H1 (cell line): ENCODE data around the gene MRRF. TPM values are rescaled to one million over a fixed set of nuclear protein-coding genes. Genes with fewer than 3 reads are reported as not detected.

Experiments
- CTCF ChIA-PET: fragments of 300-600 bp; sonication (Branson Sonifier 250); formaldehyde crosslinking; loops from one replicate; lab custom pipeline; 2021; ENCODE audit not compliant: partially characterized antibody; lab: Charles Lee
- POLR2A ChIA-PET: fragments of 300-600 bp; sonication (Branson Sonifier 250); formaldehyde crosslinking; loops from one replicate; lab custom pipeline; 2021; ENCODE audit warnings: inconsistent platforms; ENCODE audit not compliant: partially characterized antibody; lab: Charles Lee
- DNase-seq, 2 experiments: peaks; one replicate each; pipeline versions ENCODE4 v3.0.0 to v3.0.0-alpha.2; 2010 to 2022; ENCODE audit warnings: low spot score in 2 of 2, low read depth in 1 of 2, mixed read lengths in 1 of 2
- FAIRE-seq: peaks from 2 replicates; lab custom pipeline; 2011; peaks lifted over from hg19 to GRCh38; lab: Jason Lieb, UNC
- H2AFZ ChIP-seq: 2 replicates; pipeline ENCODE4 v1.8.1; 2012; ENCODE audit warnings: low read length, inconsistent platforms
- H2AK5ac ChIP-seq: 2 replicates; pipeline ENCODE4 v1.6.1; 2013; ENCODE audit warnings: low read depth, low read length
- H2BK120ac ChIP-seq: replicated peaks from 2 replicates; pipeline ENCODE3; 2013; ENCODE audit warnings: low read depth, low read length, inconsistent platforms
- H2BK12ac ChIP-seq: 2 replicates; pipeline ENCODE4 v1.6.1; 2013; ENCODE audit warnings: low read depth, low read length
- H2BK15ac ChIP-seq: 2 replicates; pipeline ENCODE4 v1.6.1; 2013; ENCODE audit warnings: low read length
- H2BK20ac ChIP-seq: 2 replicates; pipeline ENCODE4 v1.6.1; 2013; ENCODE audit warnings: low read length
- H2BK5ac ChIP-seq: 2 replicates; pipeline ENCODE4 v1.6.1; 2013; ENCODE audit warnings: low read depth, low read length
- H3K14ac ChIP-seq: 2 replicates; pipeline ENCODE4 v1.6.1; 2013; ENCODE audit warnings: inconsistent platforms; ENCODE audit not compliant: insufficient read length
- H3K18ac ChIP-seq: 2 replicates; pipeline ENCODE4 v1.6.1; 2013; ENCODE audit warnings: low read length; ENCODE audit errors: extremely low read depth
- H3K23ac ChIP-seq: 2 replicates; pipeline ENCODE4 v1.6.1; 2013; ENCODE audit warnings: inconsistent platforms; ENCODE audit not compliant: insufficient read length
- H3K23me2 ChIP-seq: 2 replicates; pipeline ENCODE4 v1.6.1; 2013; ENCODE audit warnings: low read depth, low read length
- H3K27ac ChIP-seq: 2 replicates; pipeline ENCODE4 v1.6.1; 2011; ENCODE audit warnings: low read depth, low read length, inconsistent platforms
- H3K27me3 ChIP-seq, 4 experiments: replicated peaks in 1 of 4; 1 replicate in 1 of 4; 2 replicates in 3 of 4; pipeline versions ENCODE4 v1.6.1 to v1.8.1; 2011 to 2013; ENCODE audit warnings: low read length in 3 of 4, mild to moderate bottlenecking in 3 of 4, inconsistent platforms in 2 of 4, mixed read lengths in 2 of 4, moderate library complexity in 1 of 4; ENCODE audit not compliant: control insufficient read depth in 3 of 4, insufficient read depth in 3 of 4; ENCODE audit errors: extremely low read depth in 1 of 4
- H3K36me3 ChIP-seq, 4 experiments: 2 replicates each; pipeline versions ENCODE4 v1.6.1 to v1.8.1; 2011 to 2013; ENCODE audit warnings: mild to moderate bottlenecking in 4 of 4, low read length in 3 of 4, moderate library complexity in 2 of 4, control low read depth in 1 of 4, inconsistent platforms in 1 of 4; ENCODE audit not compliant: insufficient read depth in 4 of 4, control insufficient read depth in 2 of 4
- H3K4ac ChIP-seq: replicated peaks from 2 replicates; pipeline ENCODE3; 2013; ENCODE audit warnings: low read length, low read depth, mixed read lengths, inconsistent platforms; ENCODE audit not compliant: insufficient read length
- H3K4me1 ChIP-seq, 4 experiments: replicated peaks in 1 of 4; 1 replicate in 1 of 4; 2 replicates in 3 of 4; pipeline versions ENCODE4 v1.6.1 to v1.8.1; 2011 to 2013; ENCODE audit warnings: low read length in 3 of 4, inconsistent platforms in 2 of 4, mixed read lengths in 1 of 4; ENCODE audit not compliant: insufficient read depth in 4 of 4, control insufficient read depth in 3 of 4
- H3K4me2 ChIP-seq, 2 experiments: 2 replicates each; pipeline versions ENCODE4 v1.6.1 to v1.8.1; 2011 to 2013; ENCODE audit warnings: low read depth in 2 of 2, low read length in 2 of 2, control low read depth in 1 of 2, inconsistent platforms in 1 of 2, mild to moderate bottlenecking in 1 of 2; ENCODE audit not compliant: insufficient read depth in 1 of 2
- H3K4me3 ChIP-seq, 4 experiments: fragments of 200-600, 300-600 bp in 1 of 4; sonication (generic), shearing (Covaris generic), sonication (Bioruptor Twin) in 1 of 4; 2 replicates each; pipeline versions ENCODE4 v1.5.1 to v1.8.1; 2011 to 2016; ENCODE audit warnings: low read length in 4 of 4, low read depth in 3 of 4, control low read depth in 2 of 4, inconsistent platforms in 2 of 4, mild to moderate bottlenecking in 2 of 4, mixed read lengths in 1 of 4, moderate library complexity in 1 of 4; ENCODE audit not compliant: insufficient read depth in 2 of 4; ENCODE audit errors: extremely low read depth in 1 of 4
- H3K56ac ChIP-seq: replicated peaks from 2 replicates; pipeline ENCODE3; 2013; ENCODE audit warnings: low read depth, mild to moderate bottlenecking, mixed read lengths, low read length, inconsistent platforms; ENCODE audit not compliant: insufficient read length
- H3K79me1 ChIP-seq: 2 replicates; pipeline ENCODE4 v1.6.1; 2013; ENCODE audit warnings: low read depth, low read length, control low read depth
- H3K79me2 ChIP-seq, 2 experiments: 2 replicates each; pipeline versions ENCODE4 v1.6.1 to v1.8.1; 2012 to 2013; ENCODE audit warnings: low read length in 2 of 2, mild to moderate bottlenecking in 2 of 2, inconsistent platforms in 1 of 2; ENCODE audit not compliant: insufficient read depth in 2 of 2, control insufficient read depth in 1 of 2
- H3K9ac ChIP-seq, 4 experiments: replicated peaks in 1 of 4; 1 replicate in 1 of 4; 2 replicates in 3 of 4; pipeline versions ENCODE4 v1.6.1 to v1.8.1; 2011 to 2013; ENCODE audit warnings: low read depth in 3 of 4, low read length in 3 of 4, control low read depth in 2 of 4, mild to moderate bottlenecking in 2 of 4, moderate library complexity in 2 of 4, inconsistent platforms in 1 of 4; ENCODE audit errors: extremely low read depth in 1 of 4
- H3K9me3 ChIP-seq, 2 experiments: 2 replicates each; pipeline versions ENCODE4 v1.6.1 to v1.8.1; 2012 to 2013; ENCODE audit warnings: mild to moderate bottlenecking in 2 of 2, moderate library complexity in 2 of 2, control low read depth in 1 of 2, inconsistent platforms in 1 of 2, low read depth in 1 of 2, low read length in 1 of 2, mixed read lengths in 1 of 2; ENCODE audit not compliant: insufficient read depth in 2 of 2
- H4K20me1 ChIP-seq, 2 experiments: replicated peaks in 1 of 2; 2 replicates each; pipeline versions ENCODE3 to v1.8.1; 2011 to 2013; ENCODE audit warnings: inconsistent platforms in 2 of 2, low read length in 2 of 2, mild to moderate bottlenecking in 1 of 2; ENCODE audit not compliant: insufficient read depth in 2 of 2, control insufficient read depth in 1 of 2
- H4K5ac ChIP-seq: 2 replicates; pipeline ENCODE4 v1.6.1; 2013; ENCODE audit warnings: low read length, low read depth, mixed read lengths, inconsistent platforms; ENCODE audit not compliant: insufficient read length
- H4K8ac ChIP-seq: 2 replicates; pipeline ENCODE4 v1.8.0; 2013; ENCODE audit warnings: mild to moderate bottlenecking, moderate library complexity, low read length, inconsistent platforms; ENCODE audit not compliant: insufficient read depth; ENCODE audit errors: extremely low read depth
- H4K91ac ChIP-seq: replicated peaks from 2 replicates; pipeline ENCODE3; 2013; ENCODE audit warnings: low read length, mixed read lengths, inconsistent platforms; ENCODE audit not compliant: insufficient read length
- ASH2L ChIP-seq: fragments of 200-600, 300-600 bp; sonication (generic); IDR thresholded peaks from one replicate; pipeline ENCODE4 v1.7.1; 2017; ENCODE audit warnings: low read length
- BRCA1 ChIP-seq: IDR thresholded peaks from 2 replicates; pipeline ENCODE4 v1.6.1; 2012; ENCODE audit warnings: low read depth, low read length, improper control_type of control experiment
- CTCF ChIP-seq, 3 experiments: IDR thresholded peaks; 1 replicate in 2 of 3; 2 replicates in 1 of 3; pipeline versions ENCODE4 v1.5.1 to v1.6.1; 2011; ENCODE audit warnings: low read length in 3 of 3, mild to moderate bottlenecking in 3 of 3, inconsistent platforms in 2 of 3, low read depth in 1 of 3, moderate library complexity in 1 of 3; ENCODE audit not compliant: insufficient read depth in 1 of 3; ENCODE audit errors: control extremely low read depth in 1 of 3
- JUN ChIP-seq: IDR thresholded peaks from 2 replicates; pipeline ENCODE4 v1.6.1; 2011; ENCODE audit warnings: low read depth, mild to moderate bottlenecking, improper control_type of control experiment, low read length
- KDM1A ChIP-seq: fragments of 200-600, 300-600 bp; sonication (generic); IDR thresholded peaks from 2 replicates; pipeline ENCODE4 v1.7.1; 2016; ENCODE audit warnings: mild to moderate bottlenecking, low read length, borderline replicate concordance
- KDM4A ChIP-seq: IDR thresholded peaks from one replicate; pipeline ENCODE4 v1.7.1; 2012; ENCODE audit warnings: low read depth, mild to moderate bottlenecking, moderate library complexity, low read length, inconsistent platforms; ENCODE audit not compliant: severe bottlenecking
- MAFK ChIP-seq: IDR thresholded peaks from 2 replicates; pipeline ENCODE4 v1.6.1; 2012; ENCODE audit warnings: low read depth, mild to moderate bottlenecking, improper control_type of control experiment, low read length
- MAX ChIP-seq: IDR thresholded peaks from 2 replicates; pipeline ENCODE4 v1.6.1; 2012; ENCODE audit warnings: inconsistent platforms
- RBBP5 ChIP-seq: IDR thresholded peaks from 2 replicates; pipeline ENCODE4 v1.7.1; 2012; ENCODE audit warnings: low read depth, mild to moderate bottlenecking, inconsistent platforms, low read length, moderate library complexity, borderline replicate concordance
- SIRT6 ChIP-seq: IDR thresholded peaks from one replicate; pipeline ENCODE4 v1.7.1; 2012; ENCODE audit warnings: low read length, inconsistent platforms
- YY1 ChIP-seq: IDR thresholded peaks from 2 replicates; pipeline ENCODE4 v1.6.1; 2011; ENCODE audit warnings: low read depth, mild to moderate bottlenecking, low read length
- WGBS, 2 experiments: shearing (Covaris generic) in 1 of 2; methylation state at CpG; one replicate each; pipeline versions ENCODE4 v1.1.6 to v1.1.7; 2013 to 2015; ENCODE audit warnings: low lambda C conversion rate in 2 of 2, mixed read lengths in 2 of 2, inconsistent platforms in 1 of 2, low coverage in 1 of 2, missing lambda C conversion rate in 1 of 2; ENCODE audit not compliant: insufficient replicate concordance in 2 of 2, insufficient coverage in 1 of 2, insufficient read length in 1 of 2; ENCODE audit errors: extremely low coverage in 1 of 2, missing lambda C conversion rate in 1 of 2; 5-methylcytosine and 5-hydroxymethylcytosine counted together
- polyA plus RNA-seq, 7 experiments: library from polyadenylated mRNA; depleted of rRNA in 3 of 7; stranded (reverse) in 5 of 7; unstranded in 2 of 7; fragments of >200 nt in 5 of 7; fragments of 200-250 nt in 2 of 7; gene quantifications; 1 replicate in 5 of 7; 2 replicates in 1 of 7; 4 replicates in 1 of 7; pipeline versions ENCODE4 v1.2.1 to v1.2.3, GENCODE V29; 2011 to 2013; ENCODE audit warnings: missing spikeins in 2 of 7, mixed read lengths in 2 of 7
- total RNA-seq: library from RNA; stranded (reverse); fragmentation: NEBNext Ultra II Directional; extraction: Animal tissue kit (Norgen Biotek cat#: 25700); gene quantifications from 2 replicates; pipeline ENCODE4 v1.2.1, GENCODE V29; 2021

Gene MRRF
- total and polyA plus RNA-seq, 2 of the 8 experiments (the other 6 are each of a cell fraction or from before 2014, with no cell fraction given): 29.4 to 47.8 TPM

GRCh38 chr9:122261469-122261881, 3.2 kb upstream of the MRRF start:
- FAIRE-seq: no peak
- H3K79me1 ChIP-seq: peaks cover 4% of the 10 kb centered on the region; the same call in 1 of the 2 replicates
- no peak overlapping the region for H4K91ac ChIP-seq
- no peak overlapping the region for H3K18ac ChIP-seq
- H2BK120ac ChIP-seq: no peak overlapping the region
- H3K4ac ChIP-seq: no peak overlapping the region
- H3K56ac ChIP-seq: no peak overlapping the region
- H2BK15ac ChIP-seq: no peak overlapping the region
- H4K8ac ChIP-seq: no peak overlapping the region
- no peak overlapping the region for H2BK20ac ChIP-seq
- H3K9ac ChIP-seq: no peak overlapping the region
- H3K27ac ChIP-seq: no peak overlapping the region
- no peak overlapping the region for H2BK12ac ChIP-seq
- H4K20me1 ChIP-seq: no peaks in the 10 kb centered on the region
- ChIA-PET POLR2A (interaction anchor here (0.9 to 1.1 kb wide), 2 partner anchors 68 to 77 kb away, joined by 3 to 4 read pairs; no protein-coding TSS in a partner anchor), CTCF (interaction anchor here (0.7 to 10.6 kb wide), 2 partner anchors 88 to 136 kb away, joined by 3 to 72 read pairs; no protein-coding TSS in a partner anchor)
- H4K5ac ChIP-seq: no peak overlapping the region
- no peak overlapping the region for H3K23ac ChIP-seq
- WGBS, 2 experiments: 80% methylated on average over 1 of the region's 1 CpG; no CpG with 5 or more reads in 1 of the 2 experiments
- H2BK5ac ChIP-seq: no peak overlapping the region
- no peak overlapping the region for H3K4me2 ChIP-seq
- no peak overlapping the region for H3K4me3 ChIP-seq
- no peak for DNase-seq
- no peaks in the 10 kb centered on the region for H3K27me3 ChIP-seq
- H3K4me1 ChIP-seq: peaks cover 0 to 6% (median 2%) of the 10 kb centered on the region in 4 experiments; a peak in 4 of 7 replicates
- H2AFZ ChIP-seq: no peak overlapping the region
- H3K36me3 ChIP-seq: peaks cover 3 to 15% (median 8%) of the 10 kb centered on the region in 4 experiments; a peak in 7 of 8 replicates
- peaks cover 0 to 31% of the 10 kb centered on the region in 2 experiments; a peak in 3 of 4 replicates for H3K79me2 ChIP-seq
- no peak overlapping the region for H3K14ac ChIP-seq
- H2AK5ac ChIP-seq: no peak overlapping the region
- peaks cover 4% of the 10 kb centered on the region; the same call in 1 of the 2 replicates for H3K23me2 ChIP-seq
- no peaks in the 10 kb centered on the region for H3K9me3 ChIP-seq
- TF ChIP-seq MAFK (no peak), KDM1A (no peak), ASH2L (no peak), YY1 (no peak), JUN (no peak), RBBP5 (no peak), KDM4A (no peak), BRCA1 (no peak), MAX (no peak), SIRT6 (no peak), CTCF (IDR thresholded peaks at IDR 0.05; ENCODE audit: control extremely low read depth in 1 of 3, insufficient read depth in 1 of 3, low read depth in 1 of 3, low read length in 3 of 3) (no peak)
